Heart right ventricle (tissue), 16 donors: ENCODE data around the gene CEP57. TPM values are rescaled to one million over a fixed set of nuclear protein-coding genes. Genes with fewer than 3 reads are reported as not detected.

Source experiments
- ATAC-seq, 8 donors: fragments of 200-7000 bp; cut with Tn5 transposase; one replicate each; pipeline ENCODE4 v1.9.1; 2020; ENCODE audit warnings: mild to moderate bottlenecking in 8 of 8, moderate library complexity in 8 of 8, moderate number of reproducible peaks in 1 of 8
- DNase-seq, 2 donors: peaks; one replicate each; pipeline ENCODE4 v3.0.0-alpha.2; 2020
- H3K27ac ChIP-seq, 10 donors: fragments of 200-600 bp; sonication (generic) in 2 of 10; one replicate each; pipeline versions ENCODE4 v1.5.0 to v1.8.0; 2020 to 2022; ENCODE audit warnings: mild to moderate bottlenecking in 3 of 10
- H3K27me3 ChIP-seq, 7 donors: fragments of 200-600 bp; one replicate each; pipeline ENCODE4 v1.8.0; 2021 to 2022; ENCODE audit warnings: mild to moderate bottlenecking in 2 of 7
- H3K36me3 ChIP-seq, 9 donors: fragments of 200-600 bp; sonication (generic) in 1 of 9; one replicate each; pipeline versions ENCODE4 v1.5.0 to v1.8.0; 2020 to 2022; ENCODE audit warnings: mild to moderate bottlenecking in 2 of 9
- H3K4me1 ChIP-seq, 9 donors: fragments of 200-600 bp; sonication (generic) in 1 of 9; one replicate each; pipeline versions ENCODE4 v1.5.0 to v1.8.0; 2020 to 2022; ENCODE audit warnings: mild to moderate bottlenecking in 4 of 9
- H3K4me3 ChIP-seq, 10 donors: fragments of 200-600 bp; sonication (generic) in 2 of 10; one replicate each; pipeline versions ENCODE4 v1.5.0 to v1.8.0; 2020 to 2022; ENCODE audit warnings: mild to moderate bottlenecking in 7 of 10, moderate library complexity in 2 of 10
- H3K9me3 ChIP-seq, 11 donors: fragments of 200-600 bp in 10 of 11; sonication (generic) in 2 of 11; one replicate each; pipeline versions ENCODE4 v1.5.0 to v1.8.0; 2013 to 2022; ENCODE audit warnings: mild to moderate bottlenecking in 2 of 11, control low read depth in 1 of 11, moderate library complexity in 1 of 11
- WGBS, 2 donors: extraction: QIAGEN DNeasy Blood & Tissue Kit; methylation state at CpG; one replicate each; pipeline ENCODE4 v1.1.7; 2013; ENCODE audit warnings: inconsistent platforms in 1 of 2; 5-methylcytosine and 5-hydroxymethylcytosine counted together
- intact Hi-C, 10 donors: fragments of 100-400 bp; cut with DNase I; formaldehyde crosslinking; loops; one replicate each; pipeline versions ENCODE4 v1.11.1 to v1.14.2; 2022
- polyA plus RNA-seq, 2 donors: library from polyadenylated mRNA; stranded (reverse); fragments of 200-250 nt; gene quantifications; one replicate each; pipeline ENCODE4 v1.2.3, GENCODE V29; 2013
- total RNA-seq, 10 donors: library from RNA; stranded (reverse); fragmentation: NEBNext Ultra II Directional in 3 of 10; extraction: Animal tissue kit (Norgen Biotek cat#: 25700) in 3 of 10; gene quantifications; one replicate each; pipeline versions ENCODE4 v1.2.1 to v1.2.4, GENCODE V29; 2021 to 2023
- TF ChIP-seq, protein P1 (sequence below), 9 donors: fragments of 200-600 bp; sonication (generic) in 2 of 9; IDR thresholded peaks; one replicate each; pipeline versions ENCODE4 v1.5.0 to v1.8.0; 2021 to 2022; ENCODE audit warnings: antibody characterized with exemption in 9 of 9, mild to moderate bottlenecking in 5 of 9, moderate library complexity in 1 of 9
- donor health status: Arrhythmogenic right ventricular cardiomyopathy.
- donor health status: ischemic (EF 13 %, LVEDD 7.1; RV severe dilation, severe dysfunction).
- donor health status: healthy with polysubstance abuse.
- donor health status: DM: no; HTN: yes; CAD: no.
- donor health status: DM: no; HTN: no; CAD: no.
- donor health status: ischemic (EF 25% LVEDD 6.9; RV normal size, moderate dysfunction).
- donor health status: ischemic (EF 25% LVEDD 5.7; RV mildly dilated, moderate dysfunction).
- donor health status: healthy.
- donor health status: DM: yes; HTN: yes; CAD: no.
- donor health status: Ischemic cardiomyopathy.
- donor health status: ischemic (EF 35%, LVEDD 5.7; RV mildly dilated, moderate dysfunction).
- donor health status: nonischemic (EF 11% LVEDD 7.7; RV severe dilation, severe dysfunction).
- donor health status: DM: yes; HTN: yes; CAD: no.
- donor health status: PGD.
- donor health status: ischemic (EF 29% LVEDD 5.4; RV normal size, mild dysfunction).
- donor health status: nonischemic (EF 23%, LVEDD 6.1; RV moderate dilation, normal function).

The CEP57 gene
- total and polyA plus RNA-seq, 12 donors: 9.1 to 28.5 (median 24.5) TPM

DNA sequence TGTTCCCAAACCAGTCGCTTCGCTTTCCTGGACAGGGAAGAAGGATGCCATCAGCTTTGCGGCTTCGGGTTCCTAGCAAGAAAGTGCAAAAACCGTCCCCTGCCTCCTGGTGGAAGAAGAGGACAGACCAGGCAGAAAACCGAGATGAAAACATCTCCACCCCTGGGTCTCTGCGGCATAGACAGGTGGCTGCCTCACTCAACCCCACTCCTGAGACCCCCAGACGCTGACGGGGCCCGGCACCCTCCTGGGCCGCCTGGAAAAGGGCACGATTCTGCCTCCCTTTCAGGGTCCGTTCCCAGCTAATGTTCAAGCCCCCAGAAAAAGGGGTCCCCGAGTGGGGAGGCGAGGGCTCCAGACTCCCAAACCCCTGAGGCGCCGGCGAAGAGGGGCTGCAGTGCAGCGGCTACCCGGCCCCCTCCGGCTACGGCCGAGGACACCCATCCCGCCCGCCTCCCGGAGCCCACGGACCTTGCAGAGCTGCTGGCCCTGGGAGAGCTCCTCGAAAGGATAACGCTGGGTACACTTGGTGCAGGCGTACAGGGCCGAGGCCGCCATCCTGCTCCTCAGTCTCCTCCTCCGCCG lies 1.3 kb upstream of the CEP57 start:
- Histone ChIP-seq H3K4me1 (peaks cover 0 to 31% (median 26%) of the 10 kb centered on the region in 9 donors), H3K4me3 (peak overlapping the region; percentile 75 to 98 (median 88)), H3K9me3 (no peaks in the 10 kb centered on the region), H3K27me3 (no peaks in the 10 kb centered on the region), H3K36me3 (peaks cover 0 to 42% (median 17%) of the 10 kb centered on the region in 9 donors), H3K27ac (peak overlapping the region; percentile 93 to 100 (median 98))
- intact Hi-C loops: loop anchor here in 1 of 10 donors (10.0 kb wide), 1 partner anchor 814 kb away; the partner anchor contains the start of genes CWC15 and KDM4D
- ATAC-seq (peak in 1 of 8 donors; percentile 2), DNase-seq (peak in 1 of 2 donors; percentile 6)
- 0 to 1% methylated on average over 34 of the region's 34 CpGs for WGBS, 2 donors
- TF ChIP-seq, protein P1, sequence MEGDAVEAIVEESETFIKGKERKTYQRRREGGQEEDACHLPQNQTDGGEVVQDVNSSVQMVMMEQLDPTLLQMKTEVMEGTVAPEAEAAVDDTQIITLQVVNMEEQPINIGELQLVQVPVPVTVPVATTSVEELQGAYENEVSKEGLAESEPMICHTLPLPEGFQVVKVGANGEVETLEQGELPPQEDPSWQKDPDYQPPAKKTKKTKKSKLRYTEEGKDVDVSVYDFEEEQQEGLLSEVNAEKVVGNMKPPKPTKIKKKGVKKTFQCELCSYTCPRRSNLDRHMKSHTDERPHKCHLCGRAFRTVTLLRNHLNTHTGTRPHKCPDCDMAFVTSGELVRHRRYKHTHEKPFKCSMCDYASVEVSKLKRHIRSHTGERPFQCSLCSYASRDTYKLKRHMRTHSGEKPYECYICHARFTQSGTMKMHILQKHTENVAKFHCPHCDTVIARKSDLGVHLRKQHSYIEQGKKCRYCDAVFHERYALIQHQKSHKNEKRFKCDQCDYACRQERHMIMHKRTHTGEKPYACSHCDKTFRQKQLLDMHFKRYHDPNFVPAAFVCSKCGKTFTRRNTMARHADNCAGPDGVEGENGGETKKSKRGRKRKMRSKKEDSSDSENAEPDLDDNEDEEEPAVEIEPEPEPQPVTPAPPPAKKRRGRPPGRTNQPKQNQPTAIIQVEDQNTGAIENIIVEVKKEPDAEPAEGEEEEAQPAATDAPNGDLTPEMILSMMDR (IDR thresholded peaks at IDR 0.05): peak in 3 of 9 donors; percentile 12 to 21 (median 14)

DNA sequence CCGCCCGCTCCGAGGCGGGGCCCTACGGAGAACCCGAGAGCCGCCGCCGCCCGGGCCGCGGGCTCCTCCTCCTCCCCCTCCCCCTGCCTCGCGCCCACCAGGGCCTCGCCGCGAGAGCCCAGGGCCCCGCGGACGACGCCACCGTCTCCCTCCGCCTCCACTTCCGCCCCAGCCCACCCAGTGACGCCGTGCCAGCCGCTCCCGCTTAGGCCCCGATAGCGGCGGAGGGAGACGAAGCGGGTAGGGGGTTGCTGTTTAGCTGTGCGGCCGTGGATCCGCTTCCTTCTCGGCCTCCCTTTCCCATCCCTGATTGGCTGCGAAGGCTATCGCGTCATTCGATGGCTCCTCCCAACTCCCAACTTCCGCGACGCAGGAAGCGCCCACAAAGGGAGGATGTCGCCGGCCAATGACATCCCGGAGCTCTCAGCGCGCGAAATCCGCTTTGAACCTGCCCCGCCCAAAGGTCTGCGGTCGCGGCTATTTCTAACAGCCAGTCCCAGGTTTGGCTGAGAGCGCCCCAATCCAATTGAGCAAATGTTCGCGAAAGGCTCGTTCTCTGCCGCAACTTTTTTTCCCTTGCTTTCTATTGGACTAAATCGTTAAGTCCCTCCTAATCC lies 684 bp upstream of the CEP57 start, which contains the start of gene FAM76B:
Gene FAM76B, minus strand, starts transcription at position 277 of the 617 bp plus-strand sequence. CDS start 304 bp downstream, outside the sequence.
- Histone ChIP-seq H3K4me1 (peaks cover 0 to 31% (median 26%) of the 10 kb centered on the region in 9 donors), H3K36me3 (peaks cover 0 to 38% (median 17%) of the 10 kb centered on the region in 9 donors), H3K9me3 (no peaks in the 10 kb centered on the region), H3K27ac (peak within 1 kb of the TSS; percentile 93 to 100 (median 98)), H3K27me3 (no peaks in the 10 kb centered on the region), H3K4me3 (peak within 1 kb of the TSS; percentile 77 to 98 (median 90))
- WGBS, 2 donors: 0% methylated on average over 59 to 62 of the region's 62 CpGs
- ATAC-seq (peak; percentile 93 to 97 (median 95)), DNase-seq (peak; percentile 95 to 97)
- intact Hi-C loops: loop anchor here in 2 of 10 donors (5.0 to 10.0 kb wide), 2 partner anchors 133 to 815 kb away; partner anchors contain the start of genes CWC15 (in 1 of the 2), KDM4D (in 1 of the 2) and MTMR2 (in 1 of the 2)
- TF ChIP-seq, protein P1 (IDR thresholded peaks at IDR 0.05): no peak

DNA sequence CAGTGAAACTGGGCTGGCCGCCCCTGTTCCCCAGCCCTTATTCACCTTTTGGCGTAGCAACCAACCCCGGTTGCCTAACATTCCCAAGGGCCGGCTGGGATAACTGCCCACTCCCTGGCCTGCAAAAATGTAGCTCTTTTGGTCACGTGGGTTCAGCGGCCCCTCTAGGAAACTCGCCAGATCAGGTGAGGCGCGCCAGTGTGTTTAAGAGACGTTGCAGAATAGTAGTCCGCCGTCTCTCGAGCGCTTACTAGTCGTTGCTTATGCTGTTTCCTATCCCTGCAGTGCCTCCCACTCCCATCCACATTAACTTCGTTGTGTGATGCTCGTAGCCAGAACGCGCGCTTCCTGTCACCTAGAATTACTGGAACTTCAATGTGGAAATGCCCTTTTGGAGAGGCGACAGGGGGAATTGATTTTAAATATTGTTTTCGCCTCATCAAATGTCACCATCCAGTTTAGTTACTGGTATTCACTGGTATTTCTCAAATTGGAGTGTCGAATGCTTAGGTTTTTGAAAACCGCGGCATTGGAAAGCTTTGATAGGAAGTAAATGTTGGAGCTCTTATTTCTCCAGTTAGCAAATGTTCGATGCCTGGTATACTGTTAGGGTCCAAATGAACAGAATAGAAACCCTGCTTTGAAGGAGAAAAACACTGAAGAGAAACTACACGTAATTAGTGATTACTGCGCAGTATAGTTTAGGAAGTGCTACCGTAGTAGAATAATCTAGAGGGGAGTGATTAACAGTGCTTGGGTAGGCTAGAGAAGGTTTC lies 823 bp downstream of the CEP57 start:
- TF ChIP-seq, protein P1 (IDR thresholded peaks at IDR 0.05): no peak
- ATAC-seq: peak in 7 of 8 donors; percentile 1 to 23 (median 7)
- H3K4me1 ChIP-seq: peaks cover 0 to 31% (median 26%) of the 10 kb centered on the region in 9 donors
- 6% methylated on average over 29 of the region's 29 CpGs for WGBS, 2 donors
- H3K9me3 ChIP-seq: no peaks in the 10 kb centered on the region
- H3K4me3 ChIP-seq: peak overlapping the region; percentile 77 to 98 (median 90)
- intact Hi-C loops: loop anchor here in 1 of 10 donors (5.0 kb wide), 1 partner anchor 131 kb away; the partner anchor contains the start of gene MTMR2
- H3K36me3 ChIP-seq: peaks cover 0 to 23% (median 7%) of the 10 kb centered on the region in 9 donors
- DNase-seq: peak; percentile 43 to 55
- no peaks in the 10 kb centered on the region for H3K27me3 ChIP-seq
- H3K27ac ChIP-seq: peak overlapping the region; percentile 93 to 100 (median 98)

DNA sequence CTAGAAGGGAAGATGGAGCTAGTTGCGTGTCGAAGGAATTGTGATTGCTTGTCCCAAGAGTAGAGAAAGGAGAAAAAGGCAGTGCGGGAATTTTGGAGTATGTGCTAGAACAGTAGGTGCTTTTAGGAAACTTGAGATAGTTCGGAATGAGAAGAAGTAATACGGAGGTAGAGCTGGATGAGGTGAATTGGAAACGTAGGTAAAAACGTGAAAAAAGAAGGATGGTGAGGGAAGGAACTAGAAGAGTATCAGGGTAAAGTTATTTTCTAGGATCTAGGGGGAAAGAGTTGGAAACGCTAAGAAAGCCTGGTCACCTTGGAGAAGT lies 1.4 kb downstream of the CEP57 start:
- H3K27ac ChIP-seq: peak overlapping the region in 2 of 10 donors; percentile 93 to 100
- no peak for DNase-seq
- H3K9me3 ChIP-seq: no peaks in the 10 kb centered on the region
- TF ChIP-seq, protein P1 (IDR thresholded peaks at IDR 0.05): no peak
- H3K36me3 ChIP-seq: peaks cover 0 to 17% (median 7%) of the 10 kb centered on the region in 9 donors
- intact Hi-C loops: loop anchor here in 1 of 10 donors (5.0 kb wide), 1 partner anchor 131 kb away; the partner anchor contains the start of gene MTMR2
- H3K4me1 ChIP-seq: peaks cover 0 to 31% (median 26%) of the 10 kb centered on the region in 9 donors
- ATAC-seq: no peak
- H3K27me3 ChIP-seq: no peaks in the 10 kb centered on the region
- H3K4me3 ChIP-seq: peak overlapping the region in 9 of 10 donors; percentile 79 to 98 (median 92)
- 55 to 64% methylated on average over 8 of the region's 8 CpGs for WGBS, 2 donors
